Nephron (organoid): Measurements from ENCODE around the gene PRDM16.

Source experiments
- H3K27ac Mint-ChIP-seq, 3 experiments: 2 replicates each; pipeline ENCODE4 v1.8.0; 2020; ENCODE audit warnings: mixed read lengths in 3 of 3, mild to moderate bottlenecking in 2 of 3, moderate library complexity in 1 of 3
- H3K27me3 Mint-ChIP-seq: 2 replicates; pipeline ENCODE4 v1.8.0; 2021; ENCODE audit warnings: low read depth, mild to moderate bottlenecking, moderate library complexity, mixed read lengths
- H3K36me3 Mint-ChIP-seq: 2 replicates; pipeline ENCODE4 v1.8.0; 2020; ENCODE audit warnings: low read depth, mixed read lengths
- H3K4me1 Mint-ChIP-seq: 2 replicates; pipeline ENCODE4 v1.8.0; 2020; ENCODE audit warnings: mixed read lengths
- H3K4me3 Mint-ChIP-seq, 3 experiments: 2 replicates each; pipeline ENCODE4 v1.8.0; 2020; ENCODE audit warnings: mild to moderate bottlenecking in 3 of 3, mixed read lengths in 3 of 3, moderate library complexity in 2 of 3
- H3K9me3 Mint-ChIP-seq: 2 replicates; pipeline ENCODE4 v1.8.0; 2020; ENCODE audit warnings: mixed read lengths
- CTCF ChIP-seq, 3 experiments: fragments of 200-600 bp; sonication (generic); IDR thresholded peaks; one replicate each; pipeline ENCODE4 v1.5.0; 2021; ENCODE audit warnings: antibody characterized with exemption in 3 of 3; ENCODE audit not compliant: unreplicated experiment in 3 of 3

Gene PRDM16

GRCh38 chr1:3031401-3032221 lies 37.4 kb upstream of the PRDM16 start:
- TF ChIP-seq CTCF (IDR thresholded peaks at IDR 0.05; ENCODE audit: unreplicated experiment in 3 of 3), result no peak
- H3K4me1 Mint-ChIP-seq, result peaks cover 7% of the 10 kb centered on the region
- H3K4me3 Mint-ChIP-seq, result no peak overlapping the region
- H3K36me3 Mint-ChIP-seq, result no peaks in the 10 kb centered on the region
- H3K27ac Mint-ChIP-seq, result no peak overlapping the region
- no peaks in the 10 kb centered on the region for H3K9me3 Mint-ChIP-seq
- H3K27me3 Mint-ChIP-seq, result peaks cover 46% of the 10 kb centered on the region

DNA sequence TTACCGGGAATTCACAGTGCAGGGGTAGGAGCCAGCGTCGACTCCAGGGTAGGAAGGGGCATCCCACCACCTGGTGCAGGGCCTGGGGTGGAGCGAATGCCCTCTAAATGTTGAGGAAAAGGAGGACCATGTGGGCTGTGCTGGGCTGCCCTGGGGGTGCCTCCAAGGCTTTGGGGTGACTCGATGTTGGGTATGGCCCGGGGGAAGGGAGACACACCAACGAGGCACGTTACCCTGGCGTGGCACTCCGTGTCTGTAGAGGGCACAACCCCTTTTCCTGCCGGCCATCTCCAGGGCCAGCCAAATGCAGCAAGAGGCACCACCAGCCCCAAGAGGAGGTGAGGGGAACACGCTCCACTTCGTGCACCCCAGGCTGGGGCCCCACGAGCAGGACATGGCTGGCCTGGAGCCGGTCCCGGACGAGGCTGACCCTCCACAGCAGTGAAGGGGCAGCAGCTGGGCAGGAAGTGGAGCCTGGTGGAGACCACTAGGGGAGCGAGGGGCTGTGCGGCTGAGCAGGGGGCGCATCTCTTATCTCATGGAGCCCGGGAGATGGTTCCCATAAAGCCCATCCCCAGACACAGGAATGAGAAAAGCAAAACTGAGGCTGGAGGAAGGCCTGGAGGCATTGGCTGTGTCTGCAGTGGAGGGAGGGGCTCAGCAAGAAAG lies 36.5 kb upstream of the PRDM16 start:
- no peak overlapping the region for H3K27ac Mint-ChIP-seq
- H3K4me3 Mint-ChIP-seq, result no peak overlapping the region
- no peaks in the 10 kb centered on the region for H3K36me3 Mint-ChIP-seq
- H3K9me3 Mint-ChIP-seq, result no peaks in the 10 kb centered on the region
- TF ChIP-seq CTCF (IDR thresholded peaks at IDR 0.05; ENCODE audit: unreplicated experiment in 3 of 3), result no peak
- peaks cover 46% of the 10 kb centered on the region for H3K27me3 Mint-ChIP-seq
- H3K4me1 Mint-ChIP-seq, result peaks cover 7% of the 10 kb centered on the region

GRCh38 chr1:3033040-3033789 lies 35.8 kb upstream of the PRDM16 start:
- no peak for TF ChIP-seq CTCF (IDR thresholded peaks at IDR 0.05; ENCODE audit: unreplicated experiment in 3 of 3)
- H3K36me3 Mint-ChIP-seq, result no peaks in the 10 kb centered on the region
- H3K27me3 Mint-ChIP-seq, result peaks cover 53% of the 10 kb centered on the region
- peaks cover 7% of the 10 kb centered on the region for H3K4me1 Mint-ChIP-seq
- H3K4me3 Mint-ChIP-seq, result no peak overlapping the region
- H3K27ac Mint-ChIP-seq, result no peak overlapping the region
- H3K9me3 Mint-ChIP-seq, result no peaks in the 10 kb centered on the region

DNA sequence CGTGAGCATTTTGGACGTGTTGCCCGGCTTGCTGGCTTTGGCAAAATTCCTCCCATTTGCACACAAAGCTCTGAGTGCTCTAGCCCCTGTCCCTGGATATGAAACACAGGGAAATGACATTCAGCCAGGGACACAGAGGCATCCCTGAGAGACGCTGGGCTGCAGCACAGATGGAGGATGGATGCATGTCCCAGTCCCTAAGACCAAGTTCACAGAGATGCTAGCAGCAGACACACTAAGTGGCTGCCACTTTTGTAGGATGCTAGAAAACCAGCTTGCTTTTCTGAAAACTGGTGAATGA lies 35.3 kb upstream of the PRDM16 start:
- Mint-ChIP-seq H3K4me3 (no peak overlapping the region), H3K9me3 (no peaks in the 10 kb centered on the region), H3K4me1 (peaks cover 7% of the 10 kb centered on the region), H3K27me3 (peaks cover 54% of the 10 kb centered on the region), H3K36me3 (no peaks in the 10 kb centered on the region), H3K27ac (no peak overlapping the region)
- TF ChIP-seq CTCF (IDR thresholded peaks at IDR 0.05; ENCODE audit: unreplicated experiment in 3 of 3), result no peak

DNA sequence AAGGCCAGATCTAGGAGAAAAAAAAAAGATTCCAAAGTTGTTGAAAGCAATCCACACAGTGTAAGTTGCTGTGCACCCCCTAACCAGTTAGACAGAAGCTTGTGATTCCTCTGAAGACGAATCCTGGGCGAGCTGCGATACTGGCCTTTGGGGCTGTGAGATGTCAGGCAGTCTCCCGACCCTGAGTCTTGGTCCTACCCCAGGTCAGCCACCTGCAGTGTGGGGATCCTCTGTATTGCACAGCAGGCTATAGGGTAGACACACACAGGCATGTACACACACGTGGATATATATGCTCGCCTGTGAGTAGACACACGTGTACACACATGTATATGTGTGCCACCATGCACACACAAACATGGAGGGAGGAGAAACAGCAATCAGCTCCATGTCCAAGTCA lies 34.8 kb upstream of the PRDM16 start:
- H3K27ac Mint-ChIP-seq, result no peak overlapping the region
- peaks cover 7% of the 10 kb centered on the region for H3K4me1 Mint-ChIP-seq
- H3K27me3 Mint-ChIP-seq, result peaks cover 54% of the 10 kb centered on the region
- no peak for TF ChIP-seq CTCF (IDR thresholded peaks at IDR 0.05; ENCODE audit: unreplicated experiment in 3 of 3)
- no peaks in the 10 kb centered on the region for H3K36me3 Mint-ChIP-seq
- H3K9me3 Mint-ChIP-seq, result no peaks in the 10 kb centered on the region
- H3K4me3 Mint-ChIP-seq, result no peak overlapping the region
